RWPE2 (cell line): ENCODE measurements around the gene ZNF445.

Source experiments
- ATAC-seq: fragments of 200-7000 bp; cut with Tn5 transposase; 3 replicates; pipeline ENCODE4 v1.9.1; 2021; ENCODE audit warnings: low read depth
- DNase-seq: peaks from one replicate; pipeline ENCODE4 v3.0.0-alpha.2; 2020; ENCODE audit warnings: low spot score
- H3K27ac ChIP-seq: fragments of 450-650 bp; 2 replicates; pipeline ENCODE4 v1.5.1; 2017; ENCODE audit warnings: mild to moderate bottlenecking; ENCODE audit not compliant: poor library complexity, severe bottlenecking
- H3K27me3 ChIP-seq: fragments of 250-450 bp; sonication (Bioruptor Pico); 2 replicates; pipeline ENCODE4 v1.5.1; 2021; ENCODE audit warnings: mild to moderate bottlenecking, moderate library complexity; ENCODE audit not compliant: insufficient read depth, poor library complexity, severe bottlenecking
- H3K36me3 ChIP-seq: fragments of 250-450 bp; sonication (Bioruptor Pico); 2 replicates; pipeline ENCODE4 v1.5.1; 2020; ENCODE audit warnings: low read depth, mild to moderate bottlenecking, moderate library complexity
- H3K4me1 ChIP-seq: fragments of 250-450 bp; sonication (Bioruptor Pico); 2 replicates; pipeline ENCODE4 v1.5.1; 2021; ENCODE audit warnings: mild to moderate bottlenecking, moderate library complexity; ENCODE audit not compliant: insufficient read depth, poor library complexity, severe bottlenecking
- H3K4me3 ChIP-seq: fragments of 250-450 bp; sonication (Bioruptor Pico); 2 replicates; pipeline ENCODE4 v1.5.1; 2021; ENCODE audit warnings: mild to moderate bottlenecking, moderate library complexity; ENCODE audit not compliant: severe bottlenecking
- H3K9me3 ChIP-seq: fragments of 250-450 bp; sonication (Bioruptor Pico); 2 replicates; pipeline ENCODE4 v1.5.1; 2021; ENCODE audit warnings: mild to moderate bottlenecking, moderate library complexity; ENCODE audit not compliant: severe bottlenecking
- TF ChIP-seq, protein P1 (sequence below): fragments of 450-650 bp; IDR thresholded peaks from one replicate; pipeline ENCODE4 v1.5.1; 2017; ENCODE audit warnings: mild to moderate bottlenecking, moderate library complexity; ENCODE audit not compliant: poor library complexity, severe bottlenecking

The ZNF445 gene

DNA sequence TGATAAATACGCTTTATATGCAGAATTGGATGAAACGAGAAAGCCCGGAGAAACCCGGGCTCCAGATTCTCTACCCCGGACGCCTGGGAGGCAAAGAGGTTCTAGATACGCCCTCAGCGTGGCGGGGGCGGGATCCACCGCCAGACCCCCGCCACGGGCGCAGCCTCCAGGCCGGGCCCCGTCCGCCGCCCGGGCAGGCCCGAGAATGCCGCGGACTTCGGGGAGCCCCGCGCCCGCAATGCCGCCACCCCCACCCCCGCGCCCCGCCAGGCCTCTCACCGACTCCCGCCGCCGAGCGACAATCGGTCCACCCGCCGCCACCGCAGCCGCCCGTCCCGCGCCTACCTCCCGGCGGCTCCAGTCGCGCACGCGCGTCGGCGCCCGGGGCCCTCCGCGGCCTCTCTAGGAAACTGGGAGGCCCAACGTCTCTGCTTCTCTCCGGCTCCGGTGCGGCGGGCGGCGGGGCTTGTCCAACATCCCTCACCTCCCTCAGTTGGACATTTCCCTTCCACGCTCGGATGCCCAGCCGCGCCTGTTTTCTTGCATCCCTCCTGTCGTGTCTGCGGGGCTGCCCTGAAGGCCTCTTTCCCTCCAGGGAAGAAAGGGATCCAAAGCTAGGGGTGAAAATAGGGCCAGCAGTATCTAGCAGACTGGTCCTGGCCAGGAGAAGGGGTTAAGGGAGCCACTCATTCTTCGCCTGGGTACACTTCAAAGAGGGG is at the start of gene ZNF445:
TSS of gene ZNF445 (minus strand) at position 359 of the 719 bp plus-strand sequence. CDS start 22,121 bp downstream, outside the sequence.
- DNase-seq (peak; percentile 76), ATAC-seq (peak; percentile 94)
- Histone ChIP-seq H3K4me3 (peak within 1 kb of the TSS; percentile 65), H3K4me1 (peaks cover 6% of the 10 kb centered on the region), H3K36me3 (no peaks in the 10 kb centered on the region), H3K27ac (no peak within 1 kb of the TSS), H3K27me3 (no peaks in the 10 kb centered on the region), H3K9me3 (no peaks in the 10 kb centered on the region)
- TF ChIP-seq, protein P1, sequence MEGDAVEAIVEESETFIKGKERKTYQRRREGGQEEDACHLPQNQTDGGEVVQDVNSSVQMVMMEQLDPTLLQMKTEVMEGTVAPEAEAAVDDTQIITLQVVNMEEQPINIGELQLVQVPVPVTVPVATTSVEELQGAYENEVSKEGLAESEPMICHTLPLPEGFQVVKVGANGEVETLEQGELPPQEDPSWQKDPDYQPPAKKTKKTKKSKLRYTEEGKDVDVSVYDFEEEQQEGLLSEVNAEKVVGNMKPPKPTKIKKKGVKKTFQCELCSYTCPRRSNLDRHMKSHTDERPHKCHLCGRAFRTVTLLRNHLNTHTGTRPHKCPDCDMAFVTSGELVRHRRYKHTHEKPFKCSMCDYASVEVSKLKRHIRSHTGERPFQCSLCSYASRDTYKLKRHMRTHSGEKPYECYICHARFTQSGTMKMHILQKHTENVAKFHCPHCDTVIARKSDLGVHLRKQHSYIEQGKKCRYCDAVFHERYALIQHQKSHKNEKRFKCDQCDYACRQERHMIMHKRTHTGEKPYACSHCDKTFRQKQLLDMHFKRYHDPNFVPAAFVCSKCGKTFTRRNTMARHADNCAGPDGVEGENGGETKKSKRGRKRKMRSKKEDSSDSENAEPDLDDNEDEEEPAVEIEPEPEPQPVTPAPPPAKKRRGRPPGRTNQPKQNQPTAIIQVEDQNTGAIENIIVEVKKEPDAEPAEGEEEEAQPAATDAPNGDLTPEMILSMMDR, result no peak

DNA sequence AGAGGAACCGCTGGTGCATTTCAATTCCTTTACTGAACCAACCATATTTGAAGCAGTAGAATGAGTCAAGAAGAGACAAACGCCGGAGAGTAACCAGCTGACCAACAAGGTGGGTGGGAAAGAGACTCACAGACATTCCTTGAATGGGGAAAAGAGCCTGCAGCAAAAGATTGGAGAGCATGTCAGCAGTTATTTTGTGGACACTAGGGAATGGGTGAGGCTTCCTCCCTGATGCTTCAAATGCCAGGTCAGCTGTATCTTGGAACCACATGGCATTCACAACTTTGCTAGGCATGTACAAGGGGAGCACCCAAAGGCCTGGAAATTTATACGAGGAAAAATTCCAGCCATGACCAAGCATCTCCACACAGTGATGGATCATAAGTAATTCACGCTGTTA is 47.6 kb upstream of the ZNF445 start:
- no peaks in the 10 kb centered on the region for H3K27me3 ChIP-seq
- no peak overlapping the region for H3K4me3 ChIP-seq

DNA sequence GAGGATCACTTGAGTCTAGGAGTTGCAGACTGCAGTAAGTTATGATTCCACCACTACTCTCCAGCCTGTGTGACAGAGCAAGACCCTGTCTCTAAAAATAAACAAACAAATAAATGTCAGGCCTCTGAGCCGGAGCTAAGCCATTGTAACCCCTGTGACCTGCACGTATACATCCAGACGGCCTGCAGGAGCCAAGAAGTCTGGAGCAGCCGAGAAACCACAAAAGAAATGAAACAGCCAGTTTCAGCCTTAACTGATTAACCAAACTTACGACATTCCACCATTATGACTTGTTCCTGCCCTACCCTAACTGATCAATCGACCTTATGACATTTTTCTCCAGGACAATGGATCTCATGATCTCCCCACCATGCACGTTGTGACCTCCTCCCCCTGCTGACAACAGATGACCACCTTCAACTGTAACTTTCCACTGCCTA is 45.0 kb upstream of the ZNF445 start:
- DNase-seq, result no peak
- Histone ChIP-seq H3K36me3 (no peaks in the 10 kb centered on the region), H3K9me3 (no peaks in the 10 kb centered on the region), H3K27me3 (no peaks in the 10 kb centered on the region), H3K4me3 (no peak overlapping the region), H3K27ac (no peak overlapping the region), H3K4me1 (no peaks in the 10 kb centered on the region)
- TF ChIP-seq, protein P1, result no peak
- no peak for ATAC-seq

More for the DNA sequence above, 47.6 kb upstream of the ZNF445 start:
- ATAC-seq (no peak), DNase-seq (no peak)
- H3K9me3 ChIP-seq, result no peaks in the 10 kb centered on the region
- H3K4me1 ChIP-seq, result no peaks in the 10 kb centered on the region
- no peak overlapping the region for H3K27ac ChIP-seq
- TF ChIP-seq, protein P1, result no peak
- H3K36me3 ChIP-seq, result no peaks in the 10 kb centered on the region

DNA sequence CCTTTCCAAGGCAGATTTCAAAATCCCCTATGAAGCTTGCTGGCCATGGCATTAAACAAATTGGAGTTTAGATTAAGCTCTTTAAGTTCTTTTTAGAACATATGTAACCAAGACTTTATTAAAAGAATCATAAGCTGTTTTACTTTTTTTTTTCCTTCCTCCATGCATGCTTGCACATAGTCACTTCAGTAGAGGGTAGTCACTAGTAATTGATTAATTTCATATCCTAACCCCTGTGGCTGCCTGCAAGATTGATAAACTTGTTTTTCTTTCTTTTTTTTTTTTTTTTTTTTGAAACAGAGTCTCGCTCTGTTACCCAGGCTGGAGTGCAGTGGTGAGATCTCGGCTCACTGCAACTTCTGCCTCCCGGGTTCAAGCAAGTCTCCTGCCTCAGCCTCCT is 44.3 kb upstream of the ZNF445 start:
- no peaks in the 10 kb centered on the region for H3K27me3 ChIP-seq
- peaks cover 3% of the 10 kb centered on the region for H3K9me3 ChIP-seq
- no peak overlapping the region for H3K27ac ChIP-seq
- ATAC-seq (no peak), DNase-seq (no peak)
- no peaks in the 10 kb centered on the region for H3K4me1 ChIP-seq
- TF ChIP-seq, protein P1, result no peak
- H3K36me3 ChIP-seq, result no peaks in the 10 kb centered on the region
- no peak overlapping the region for H3K4me3 ChIP-seq

GRCh38 chr3:44518782-44519156 is 41.3 kb upstream of the ZNF445 start:
- Histone ChIP-seq H3K4me1 (no peaks in the 10 kb centered on the region), H3K4me3 (no peak overlapping the region), H3K27me3 (no peaks in the 10 kb centered on the region), H3K36me3 (no peaks in the 10 kb centered on the region), H3K9me3 (peaks cover 3% of the 10 kb centered on the region), H3K27ac (no peak overlapping the region)
- TF ChIP-seq, protein P1, result no peak
- no peak for DNase-seq
- no peak for ATAC-seq
